NOMO-1 (cell line): ENCODE data around the gene BCR.

Experiments used
- DNase-seq, 2 experiments: peaks; one replicate each; lab custom pipeline; 2025; ENCODE audit not compliant: unreplicated experiment in 2 of 2; lab: John Stamatoyannopoulos, UW

Gene BCR

DNA sequence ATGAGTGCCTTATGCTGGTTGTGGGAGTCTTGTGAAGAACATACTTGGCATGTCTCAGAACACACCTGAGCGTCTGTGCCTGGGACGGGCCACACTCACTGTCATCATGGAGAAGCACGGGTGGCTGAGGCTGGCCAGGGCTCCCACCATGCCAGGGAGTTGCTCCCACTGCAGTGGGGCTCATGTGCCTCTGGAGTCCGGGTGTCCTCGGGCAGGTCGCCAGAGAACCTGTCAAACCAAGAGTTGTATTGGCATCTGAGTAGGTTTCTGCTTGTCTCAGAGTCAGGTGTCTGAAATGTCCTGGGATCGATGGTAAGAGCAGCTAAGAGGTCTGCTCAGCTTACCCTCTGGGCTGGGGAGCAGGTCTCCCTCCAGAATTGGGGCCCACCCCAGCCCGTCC, 92.1 kb downstream of the BCR start:
- no peak for DNase-seq

DNA sequence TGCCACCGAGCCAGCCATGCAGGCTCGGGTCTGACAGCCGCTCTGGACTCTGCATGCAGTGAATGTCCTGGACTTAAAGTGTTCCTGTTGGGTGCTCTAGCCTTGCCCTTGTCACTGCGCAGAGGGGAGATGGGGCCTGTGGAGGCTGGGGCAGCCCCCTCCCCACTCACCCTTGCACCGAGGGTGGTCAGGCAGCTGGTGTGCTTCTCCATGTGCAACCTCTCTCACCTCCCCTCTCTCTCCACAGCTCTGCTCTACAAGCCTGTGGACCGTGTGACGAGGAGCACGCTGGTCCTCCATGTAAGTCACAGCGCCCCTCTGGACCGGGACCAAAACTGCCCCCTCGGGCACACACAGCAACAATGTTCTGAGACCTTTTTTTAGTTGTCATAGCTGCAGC, 92.5 kb downstream of the BCR start:
- no peak for DNase-seq

DNA sequence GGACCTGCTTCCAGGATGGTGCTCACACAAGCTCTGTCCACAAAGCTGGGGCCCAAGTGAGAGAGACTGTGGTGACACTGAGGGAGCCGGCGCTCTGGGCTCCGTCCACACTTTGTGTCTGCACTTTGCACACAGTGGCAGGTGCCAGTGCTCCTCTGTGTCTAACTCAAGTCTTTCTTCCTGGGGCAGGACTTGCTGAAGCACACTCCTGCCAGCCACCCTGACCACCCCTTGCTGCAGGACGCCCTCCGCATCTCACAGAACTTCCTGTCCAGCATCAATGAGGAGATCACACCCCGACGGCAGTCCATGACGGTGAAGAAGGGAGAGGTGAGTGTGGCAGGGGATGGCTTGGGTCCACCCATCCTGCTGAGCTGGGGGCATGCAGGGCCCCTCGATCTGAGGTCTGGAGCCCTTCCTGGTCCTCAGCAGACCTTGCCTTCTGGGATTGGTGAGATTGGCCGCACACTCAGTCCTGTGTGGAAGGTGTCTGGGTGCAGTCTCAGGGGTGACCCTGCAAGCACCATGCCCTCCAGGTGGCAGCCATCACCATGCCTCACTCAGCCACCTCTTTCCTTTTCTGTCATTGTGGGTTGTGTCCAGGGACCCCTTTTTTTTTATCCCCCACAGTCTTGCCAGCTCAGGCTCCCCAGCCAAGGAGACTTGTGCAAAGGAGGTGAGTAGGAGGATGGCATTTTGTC, 93.3 kb downstream of the BCR start:
- no peak for DNase-seq

DNA sequence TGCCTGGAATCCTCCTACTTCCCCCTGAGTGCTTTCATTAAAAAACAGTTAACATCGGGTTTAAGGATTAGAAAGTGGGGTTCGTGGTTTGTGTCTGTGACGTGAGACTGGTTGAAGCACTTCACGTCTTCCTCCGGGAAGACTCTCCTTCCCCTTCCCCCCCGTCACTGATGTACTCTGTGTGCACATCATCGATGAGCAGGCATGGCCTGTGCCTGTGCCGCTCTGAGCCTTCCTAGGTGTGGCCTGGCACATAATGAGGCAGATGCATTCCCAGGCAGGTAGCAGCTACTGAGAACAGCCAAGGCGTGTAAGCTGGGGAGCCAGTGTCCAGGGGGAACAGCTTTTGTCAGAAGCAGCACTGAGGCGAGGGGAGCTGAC, 93.8 kb downstream of the BCR start:
- no peak for DNase-seq

DNA sequence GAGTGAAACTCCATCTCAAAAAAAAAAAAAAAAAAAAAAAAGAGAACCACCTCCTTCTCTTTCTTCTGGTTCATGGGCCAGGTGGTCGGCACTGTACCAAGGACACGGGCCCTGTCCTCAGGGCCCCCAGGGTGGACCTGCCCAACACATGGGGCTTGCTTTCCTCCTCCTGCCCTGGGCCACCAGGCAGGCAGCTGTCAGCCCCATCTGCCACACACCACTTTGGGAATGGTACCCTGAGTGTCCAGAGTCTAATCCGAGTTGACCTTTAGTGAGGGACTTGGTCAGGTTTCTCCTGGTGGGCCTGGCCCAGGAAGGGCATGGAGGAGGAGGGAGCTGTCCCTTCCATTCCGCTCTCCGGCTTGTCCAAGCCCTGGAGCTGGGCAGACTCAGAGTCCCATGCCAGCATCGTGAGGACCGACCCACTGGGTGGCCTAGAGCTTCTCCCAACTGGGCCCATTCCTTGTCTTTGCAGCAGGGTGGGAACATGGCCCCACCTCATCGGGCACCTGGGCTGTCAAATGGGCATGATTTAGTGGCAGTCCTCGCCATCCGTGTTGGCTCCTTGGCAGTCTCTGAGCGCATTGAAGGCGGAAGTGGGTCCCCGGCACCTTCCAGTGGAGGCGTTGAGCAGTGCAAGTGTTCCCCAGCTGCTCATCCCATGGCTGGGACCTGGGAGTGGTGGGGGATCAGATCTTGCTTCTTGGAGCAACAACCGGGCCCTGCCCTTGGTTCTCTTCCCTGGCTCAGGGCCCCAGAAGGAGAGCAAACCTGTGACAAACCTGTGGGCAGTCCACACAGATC, 94.8 kb downstream of the BCR start:
- no peak for DNase-seq

DNA sequence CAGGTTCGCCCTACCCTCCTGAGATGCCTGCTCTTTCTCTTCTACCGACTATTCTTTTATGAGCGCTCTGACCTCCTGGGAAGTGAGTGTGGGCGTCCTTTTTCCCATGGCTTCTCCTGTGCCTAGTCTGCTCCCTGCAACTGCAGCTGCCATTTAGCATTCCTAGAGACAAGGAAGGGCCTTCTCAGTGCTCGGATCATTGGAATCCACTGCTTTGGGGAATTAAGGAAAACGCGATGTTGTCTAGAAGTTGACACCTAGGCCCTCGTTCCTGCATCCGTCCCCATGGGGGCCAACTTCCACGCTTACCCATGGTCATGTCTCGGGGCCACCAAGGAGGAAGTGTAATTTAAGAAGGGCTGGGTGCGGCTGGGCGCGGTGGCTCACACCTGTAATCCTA, 95.4 kb downstream of the BCR start:
- no peak for DNase-seq

DNA sequence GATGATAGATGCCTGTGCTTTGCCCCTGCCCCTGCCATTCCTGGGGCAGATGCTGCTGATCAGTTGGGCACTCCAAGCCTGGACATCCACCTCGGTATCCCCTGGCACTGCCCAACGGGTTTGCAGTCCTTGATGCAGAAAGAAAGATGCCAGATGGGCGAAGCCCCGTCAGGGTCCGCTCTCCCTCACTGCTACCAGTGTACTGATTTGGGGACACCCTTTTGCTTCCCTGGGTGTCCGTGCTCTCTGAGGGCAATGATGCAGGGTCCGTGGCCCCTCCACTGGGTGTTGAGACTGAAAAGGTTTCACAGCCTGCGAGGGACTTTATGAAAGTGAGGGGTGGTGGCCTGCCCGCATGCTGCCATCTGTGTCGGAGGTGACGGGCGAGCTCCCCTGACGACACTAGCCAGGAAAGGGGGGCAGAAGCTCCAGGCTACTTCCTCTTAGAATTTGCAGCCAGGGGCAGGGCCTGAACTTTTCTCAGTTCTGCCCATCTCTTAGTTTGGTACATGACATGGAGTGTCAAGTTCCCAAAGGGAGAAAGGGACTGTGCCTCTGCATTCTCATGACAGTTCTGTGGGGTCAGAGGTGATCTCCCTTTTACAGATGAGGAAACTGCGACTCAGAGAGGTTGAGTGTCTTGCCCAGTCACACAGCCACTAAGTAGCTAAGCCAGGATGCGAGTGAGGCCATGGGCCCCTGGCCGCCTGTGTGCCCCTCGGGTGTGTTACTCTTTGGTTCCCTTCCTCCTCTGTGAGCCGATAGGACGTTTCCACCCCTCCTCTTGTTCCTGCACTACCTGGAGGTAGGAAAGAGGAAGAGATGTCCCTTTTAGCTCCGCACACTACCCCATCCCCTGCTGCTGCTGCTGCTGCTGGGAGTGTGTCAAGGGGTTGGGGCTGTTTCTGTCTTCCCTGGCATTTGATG, 96.6 kb downstream of the BCR start:
- DNase-seq = no peak

DNA sequence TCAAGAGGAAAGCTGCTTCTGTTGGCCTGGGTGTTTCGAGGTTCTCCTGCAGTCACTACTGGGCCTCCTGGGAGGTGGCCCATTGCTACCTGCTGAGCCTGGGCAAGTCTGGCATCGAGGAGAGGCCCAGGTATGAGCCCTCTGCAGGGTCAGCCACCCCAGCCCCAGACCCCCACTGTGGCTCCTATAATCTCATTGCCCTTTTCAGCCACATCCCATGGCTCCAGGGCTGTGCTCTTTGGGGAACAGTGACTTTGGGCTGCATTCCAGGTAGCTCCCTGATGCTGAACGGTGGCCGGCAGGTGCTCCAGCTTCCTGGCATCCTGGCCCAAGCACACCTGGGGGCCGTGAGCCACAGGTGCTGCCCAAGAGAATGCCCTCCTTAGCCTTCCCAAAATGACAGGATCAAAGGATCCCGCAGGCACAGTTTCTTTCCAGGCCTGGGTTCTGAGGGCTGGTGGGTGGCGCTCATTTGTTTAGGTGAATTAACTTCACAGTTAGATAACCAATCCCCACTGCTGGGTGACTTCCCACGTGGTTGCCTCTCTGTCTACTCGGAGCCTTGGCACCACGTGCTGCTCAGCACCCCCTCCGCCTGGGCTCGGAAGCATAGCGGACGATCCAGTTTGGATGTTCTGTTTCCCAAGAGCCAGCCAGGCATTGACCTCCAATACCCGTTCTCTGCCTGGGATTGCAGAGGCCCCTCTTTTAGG, 97.4 kb downstream of the BCR start:
- no peak for DNase-seq

DNA sequence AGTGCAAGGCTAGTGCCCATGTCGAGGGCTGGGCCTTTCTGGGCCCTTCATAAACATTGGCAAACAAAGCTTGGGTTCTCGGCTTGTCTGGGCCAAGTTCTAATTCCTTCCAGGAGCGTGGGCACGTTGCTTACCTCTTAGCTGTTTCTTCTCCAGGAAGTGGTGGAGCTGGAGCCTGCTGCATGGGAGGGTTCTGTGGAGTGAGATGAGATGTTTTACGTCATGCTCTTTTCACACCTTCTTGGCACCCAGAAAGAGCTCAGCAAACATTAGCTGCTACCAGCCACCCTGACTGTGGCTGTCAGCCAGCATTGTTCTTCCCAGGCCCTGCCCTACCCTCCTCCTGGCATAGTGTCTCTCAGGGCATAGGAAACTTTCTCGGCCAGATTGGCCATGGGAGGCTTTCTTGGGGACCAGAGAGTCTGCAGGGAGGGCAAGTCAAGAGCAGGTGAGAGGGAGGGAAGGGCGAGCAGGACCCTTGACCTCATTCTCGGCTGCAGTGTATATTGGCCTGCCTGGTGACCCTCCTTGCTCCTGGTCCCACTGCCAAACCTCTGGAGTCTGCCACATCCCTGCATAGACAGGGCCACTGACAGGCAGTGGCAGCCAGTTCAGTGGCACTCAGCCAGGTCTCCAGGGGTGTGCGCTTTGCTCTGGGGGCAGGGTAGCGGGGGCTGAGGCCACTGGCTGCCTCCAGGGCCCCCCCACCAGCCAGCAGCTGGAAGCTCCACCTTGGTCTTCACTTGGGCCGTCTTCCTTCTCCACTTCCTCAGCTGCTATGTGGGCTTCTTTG, 98.8 kb downstream of the BCR start:
- no peak for DNase-seq

DNA sequence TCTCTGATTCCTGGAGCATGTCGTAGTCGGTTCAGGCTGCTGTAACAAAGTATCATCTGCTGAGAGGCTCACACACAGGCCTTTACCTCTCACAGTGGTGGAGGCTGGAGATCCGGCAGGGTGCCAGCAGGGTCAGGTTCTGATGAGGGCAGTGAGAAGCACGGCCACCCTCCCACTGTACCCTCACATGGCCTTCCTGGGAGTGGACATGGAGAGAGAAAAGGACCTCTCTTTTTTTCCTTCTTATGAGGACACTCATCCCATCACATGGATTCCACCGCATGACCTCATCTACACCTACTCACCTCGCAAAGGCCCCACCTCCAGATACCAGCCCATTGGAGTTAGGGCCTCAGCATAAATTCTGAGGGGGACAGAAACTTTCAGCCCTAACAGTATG, 99.5 kb downstream of the BCR start:
- no peak for DNase-seq

DNA sequence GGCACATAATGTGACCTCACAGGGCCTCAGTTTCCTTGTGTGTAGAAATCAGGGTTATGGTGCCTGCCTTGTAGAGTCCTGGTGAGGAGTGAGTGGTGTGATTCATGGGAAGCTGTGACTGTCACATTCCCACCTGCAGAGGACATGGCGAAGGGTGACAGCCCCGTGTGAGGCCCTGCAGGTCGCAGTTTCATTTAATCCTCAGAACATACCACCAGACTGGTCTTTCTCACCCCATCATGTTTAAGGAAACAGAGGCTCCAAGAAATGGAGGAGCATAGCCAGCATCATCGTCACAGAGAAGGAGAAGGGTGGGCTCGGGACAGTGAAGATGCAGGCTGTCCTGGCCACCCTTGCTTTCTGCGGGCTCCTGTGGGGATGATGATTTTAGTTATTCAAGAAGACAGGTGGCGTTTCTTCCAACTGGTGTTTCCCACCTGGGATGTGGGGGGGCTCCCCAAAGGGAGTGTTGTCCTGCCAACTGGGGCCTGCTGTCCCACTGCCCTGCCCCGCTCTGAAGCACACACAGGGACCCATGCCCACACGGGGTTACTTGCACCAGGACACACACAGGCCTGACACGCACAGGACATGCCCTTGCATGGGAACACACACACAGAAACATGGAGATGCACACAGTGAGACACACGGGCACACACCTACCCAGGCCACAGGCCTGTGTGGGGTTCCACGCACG, 100.2 kb downstream of the BCR start:
- DNase-seq = no peak

DNA sequence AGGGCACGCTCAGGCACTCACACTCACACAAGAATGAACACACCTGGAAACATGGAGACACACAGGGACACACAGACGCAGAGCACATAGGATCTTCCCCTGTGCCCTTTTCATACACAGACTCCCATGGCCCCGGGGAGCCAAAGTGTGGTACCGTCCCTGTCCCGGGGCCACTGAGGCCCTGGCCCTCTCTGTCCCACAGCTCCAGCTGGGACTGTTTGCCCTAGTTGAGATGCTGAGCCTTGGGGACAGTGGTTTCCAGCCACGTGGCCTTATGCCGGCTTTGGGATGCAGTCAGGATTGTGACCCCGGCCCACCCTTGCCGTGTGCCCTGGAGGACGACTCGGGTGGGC, 100.7 kb downstream of the BCR start:
- DNase-seq = no peak

DNA sequence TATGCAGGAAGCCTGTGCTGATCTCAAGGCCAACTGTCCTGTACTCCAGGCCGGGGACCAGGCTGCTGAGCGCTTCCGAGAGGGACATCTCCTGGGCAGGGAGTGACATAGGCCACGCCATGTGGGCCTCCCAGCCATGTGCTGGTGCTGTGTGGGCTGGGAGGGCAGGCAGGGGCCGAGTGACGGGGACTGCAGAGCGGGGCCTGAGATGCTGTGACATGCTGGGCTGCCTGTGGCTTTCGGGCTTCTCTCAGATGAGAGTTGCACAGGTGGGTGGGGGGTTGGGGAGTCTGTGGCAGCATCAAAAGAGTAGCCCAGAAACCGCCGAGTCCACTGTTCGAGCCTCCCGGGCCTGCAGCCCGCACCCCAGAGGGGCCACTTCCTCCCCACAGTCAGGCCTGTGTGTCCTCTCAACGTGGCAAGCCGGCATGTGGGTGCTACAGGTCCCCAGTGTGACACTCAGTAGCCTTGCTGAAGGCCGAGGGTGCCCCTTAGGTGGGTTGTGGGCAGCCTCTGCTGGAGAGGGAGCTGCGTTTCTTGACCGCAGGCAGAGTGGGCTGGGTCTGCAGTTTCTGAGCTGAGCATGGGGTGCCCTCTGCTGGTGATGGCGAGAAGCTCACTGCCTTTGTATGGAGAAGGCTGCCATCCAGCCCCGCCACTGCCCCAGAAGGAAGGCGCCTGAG, 101.2 kb downstream of the BCR start:
- peak; percentile 39 to 64 for DNase-seq

DNA sequence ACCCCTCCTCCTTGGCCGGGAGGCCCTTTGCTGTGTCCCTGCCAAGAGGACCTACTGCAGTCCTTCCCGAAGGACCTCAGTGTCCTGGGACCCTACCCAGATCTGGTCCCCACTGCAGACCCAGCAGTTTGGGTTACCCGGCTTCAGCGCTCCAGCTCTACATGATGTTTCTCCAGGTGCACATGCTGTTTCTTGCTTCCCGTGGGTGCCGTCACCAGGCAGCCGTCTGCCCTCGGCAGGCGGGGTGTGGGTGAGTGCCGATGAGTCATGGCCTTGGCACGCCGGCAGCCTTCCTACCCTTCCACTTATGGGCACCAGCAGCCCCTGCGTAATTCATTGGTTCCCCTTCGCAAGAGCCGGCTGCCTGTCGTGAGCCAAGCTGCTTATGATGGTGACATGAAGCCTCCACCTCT, 101.8 kb downstream of the BCR start:
- no peak for DNase-seq

DNA sequence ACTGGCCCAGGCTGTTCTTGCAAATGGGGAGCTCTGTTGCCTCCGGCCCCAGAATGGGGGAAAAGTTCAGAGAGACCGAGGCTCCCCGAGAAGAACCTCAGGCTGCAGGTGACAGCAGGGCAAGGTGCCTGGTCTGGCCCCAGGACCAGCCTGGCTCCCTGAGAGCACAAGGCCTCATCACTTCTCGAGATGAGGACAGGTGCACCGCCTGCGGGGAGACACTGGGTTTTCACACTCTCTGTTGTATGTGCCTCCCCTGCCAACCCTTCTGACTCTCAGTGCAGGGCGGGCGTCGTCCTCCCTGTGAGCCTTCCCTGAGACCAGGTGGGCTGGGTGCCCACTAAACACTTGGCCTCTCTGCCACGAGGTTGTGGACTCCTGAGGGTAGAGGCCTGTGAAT, 102.2 kb downstream of the BCR start:
- no peak for DNase-seq

DNA sequence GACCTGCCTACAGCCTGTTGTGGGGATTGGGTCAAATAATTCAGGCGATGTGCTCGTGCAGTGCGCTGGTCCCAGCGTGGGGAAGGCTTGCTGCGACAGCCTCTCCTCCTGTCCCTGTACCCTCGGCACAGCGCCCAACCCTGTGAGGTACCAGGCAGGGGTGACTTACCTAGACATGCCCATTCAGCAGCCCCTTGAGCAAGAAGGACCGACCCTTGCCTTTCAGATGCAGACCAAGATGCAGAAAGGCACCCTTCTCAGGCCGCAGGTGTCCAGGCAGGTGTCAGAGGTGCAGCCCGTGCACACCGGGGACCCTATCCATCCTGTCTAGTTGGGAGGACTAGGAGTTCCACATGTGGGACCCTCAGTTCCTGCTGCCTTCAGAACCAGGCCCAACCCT, 102.7 kb downstream of the BCR start:
- DNase-seq = no peak

DNA sequence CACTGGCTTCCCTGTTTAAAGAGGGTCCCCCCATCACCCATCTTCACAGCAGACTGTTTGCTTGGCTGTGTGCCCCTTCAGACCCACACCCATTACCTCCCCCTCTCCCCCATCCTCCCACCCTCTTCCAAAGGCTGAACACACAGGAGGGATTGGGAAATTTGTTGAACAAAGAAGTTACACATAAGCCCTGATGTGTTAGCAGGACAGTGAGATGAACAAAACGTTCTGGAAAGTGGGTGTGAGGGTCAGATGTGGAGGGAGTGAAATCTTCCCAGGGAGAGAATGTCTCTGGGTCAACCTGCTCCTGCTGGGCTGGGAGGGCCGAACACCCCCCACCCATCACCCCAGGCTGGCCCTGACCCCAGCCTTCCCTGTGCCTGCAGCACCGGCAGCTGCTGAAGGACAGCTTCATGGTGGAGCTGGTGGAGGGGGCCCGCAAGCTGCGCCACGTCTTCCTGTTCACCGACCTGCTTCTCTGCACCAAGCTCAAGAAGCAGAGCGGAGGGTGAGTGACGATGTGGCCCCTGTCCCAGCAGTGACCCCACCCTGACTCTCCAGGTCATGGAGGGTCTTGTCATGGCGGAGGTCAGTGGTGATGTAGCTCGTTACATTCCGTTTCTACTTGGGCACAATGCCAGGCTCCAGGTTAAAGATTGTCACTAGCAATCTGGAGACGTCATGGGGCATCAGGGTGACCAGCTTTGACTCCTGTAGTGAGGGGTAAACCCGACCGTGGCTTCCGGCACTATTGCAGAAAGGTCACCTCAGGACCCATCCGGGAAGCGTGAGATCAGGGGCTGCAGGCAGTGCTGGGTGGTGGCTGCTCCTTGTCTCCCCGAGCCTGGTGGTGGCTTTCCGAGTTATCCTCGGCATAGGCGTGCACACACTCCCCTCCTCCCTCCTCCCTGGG, 103.5 kb downstream of the BCR start:
- no peak for DNase-seq

DNA sequence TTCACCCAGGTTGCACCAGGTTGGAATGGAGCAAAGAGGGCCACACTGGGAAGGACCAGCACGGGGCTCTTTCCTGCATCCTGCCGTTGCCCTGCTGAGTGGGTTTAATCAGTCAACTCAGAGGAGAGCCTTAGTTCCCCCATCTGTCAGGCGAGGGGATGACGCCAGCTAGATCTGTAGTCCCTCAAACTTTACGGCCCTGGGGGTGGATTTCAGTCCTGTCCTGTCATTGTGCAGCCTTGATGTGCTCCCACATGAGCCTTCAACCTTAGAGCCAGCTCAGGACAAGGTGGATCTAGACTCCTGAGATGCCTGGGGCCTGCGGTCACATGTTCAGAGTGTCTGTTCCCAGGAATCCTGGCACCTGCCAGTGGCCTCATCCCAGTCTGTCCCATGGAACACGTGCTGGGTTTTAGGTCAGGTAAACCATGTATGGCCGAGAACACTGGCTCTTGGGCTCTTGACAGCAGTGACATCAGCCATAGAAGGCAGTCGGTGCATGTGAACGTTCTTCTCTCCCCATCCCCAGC, 104.3 kb downstream of the BCR start:
- no peak for DNase-seq
